Tibial artery (tissue), 4 donors: ENCODE data around the gene HMCN1.

Experiments
- DNase-seq, 2 donors: peaks; one replicate each; pipeline ENCODE4 v3.0.0-alpha.2; 2019
- H3K27ac ChIP-seq, 2 donors: fragments of 200-600 bp; sonication (generic) in 1 of 2; 1 replicate in 1 of 2; 2 replicates in 1 of 2; pipeline ENCODE4 v1.5.1; 2018 to 2019; ENCODE audit warnings: mild to moderate bottlenecking in 1 of 2
- H3K27me3 ChIP-seq, 2 donors: fragments of 200-600 bp; sonication (generic) in 1 of 2; one replicate each; pipeline versions ENCODE4 v1.5.1 to v1.6.0; 2016 to 2019
- H3K36me3 ChIP-seq, 3 donors: fragments of 200-600 bp; sonication (generic) in 2 of 3; one replicate each; pipeline ENCODE4 v1.5.1; 2016 to 2019; ENCODE audit warnings: mild to moderate bottlenecking in 2 of 3
- H3K4me1 ChIP-seq, 4 donors: fragments of 200-600 bp; sonication (generic) in 2 of 4; 1 replicate in 3 of 4; 2 replicates in 1 of 4; pipeline ENCODE4 v1.5.1; 2016 to 2019
- H3K4me3 ChIP-seq, 2 donors: fragments of 200-600 bp; sonication (generic) in 1 of 2; 1 replicate in 1 of 2; 2 replicates in 1 of 2; pipeline ENCODE4 v1.5.1; 2018 to 2019; ENCODE audit warnings: mild to moderate bottlenecking in 2 of 2
- H3K9me3 ChIP-seq, 3 donors: fragments of 200-600 bp; sonication (generic) in 1 of 3; one replicate each; pipeline ENCODE4 v1.5.1; 2016 to 2019
- intact Hi-C: fragments of 100-400 bp; cut with DNase I; formaldehyde crosslinking; loops from one replicate; pipeline ENCODE4 v1.15.0; 2023; ENCODE audit warnings: low total_unique reads
- TF ChIP-seq, protein P1 (sequence below), 2 experiments: fragments of 200-600 bp in 1 of 2; fragments of 450-650 bp in 1 of 2; IDR thresholded peaks; one replicate each; pipeline ENCODE4 v1.5.1; 2017 to 2019; ENCODE audit warnings: antibody characterized with exemption in 2 of 2, mild to moderate bottlenecking in 1 of 2, moderate library complexity in 1 of 2

HMCN1 gene

DNA sequence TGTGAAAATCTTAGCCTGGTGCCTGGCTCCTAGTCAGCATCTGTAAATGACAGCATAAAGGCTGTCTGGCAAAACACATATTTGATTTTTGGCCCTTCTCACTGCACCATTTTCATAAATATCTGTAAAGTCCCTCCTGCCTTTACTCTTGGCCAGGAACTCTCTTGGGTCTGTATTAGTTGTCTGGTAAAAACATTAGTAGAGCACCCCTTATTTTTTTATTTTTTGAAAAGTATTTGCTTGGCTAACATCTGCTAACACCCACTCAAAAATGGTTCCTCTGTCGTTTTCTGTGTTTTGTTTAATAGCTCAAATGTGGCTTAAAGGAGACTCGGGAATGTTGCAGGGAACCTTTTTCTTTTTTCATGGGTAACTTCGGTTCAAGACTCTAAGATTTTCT is 293.4 kb downstream of the HMCN1 start:
- no peak for DNase-seq
- no peaks in the 10 kb centered on the region for H3K36me3 ChIP-seq
- H3K27me3 ChIP-seq: no peaks in the 10 kb centered on the region
- intact Hi-C loops: no loop called here
- H3K27ac ChIP-seq: peak overlapping the region in 1 of 2 donors; percentile 38
- H3K4me3 ChIP-seq: no peak overlapping the region
- TF ChIP-seq, protein P1, sequence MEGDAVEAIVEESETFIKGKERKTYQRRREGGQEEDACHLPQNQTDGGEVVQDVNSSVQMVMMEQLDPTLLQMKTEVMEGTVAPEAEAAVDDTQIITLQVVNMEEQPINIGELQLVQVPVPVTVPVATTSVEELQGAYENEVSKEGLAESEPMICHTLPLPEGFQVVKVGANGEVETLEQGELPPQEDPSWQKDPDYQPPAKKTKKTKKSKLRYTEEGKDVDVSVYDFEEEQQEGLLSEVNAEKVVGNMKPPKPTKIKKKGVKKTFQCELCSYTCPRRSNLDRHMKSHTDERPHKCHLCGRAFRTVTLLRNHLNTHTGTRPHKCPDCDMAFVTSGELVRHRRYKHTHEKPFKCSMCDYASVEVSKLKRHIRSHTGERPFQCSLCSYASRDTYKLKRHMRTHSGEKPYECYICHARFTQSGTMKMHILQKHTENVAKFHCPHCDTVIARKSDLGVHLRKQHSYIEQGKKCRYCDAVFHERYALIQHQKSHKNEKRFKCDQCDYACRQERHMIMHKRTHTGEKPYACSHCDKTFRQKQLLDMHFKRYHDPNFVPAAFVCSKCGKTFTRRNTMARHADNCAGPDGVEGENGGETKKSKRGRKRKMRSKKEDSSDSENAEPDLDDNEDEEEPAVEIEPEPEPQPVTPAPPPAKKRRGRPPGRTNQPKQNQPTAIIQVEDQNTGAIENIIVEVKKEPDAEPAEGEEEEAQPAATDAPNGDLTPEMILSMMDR (IDR thresholded peaks at IDR 0.05): no peak
- peaks cover 0 to 5% (median 0%) of the 10 kb centered on the region in 4 donors for H3K4me1 ChIP-seq
- peaks cover 0 to 10% (median 9%) of the 10 kb centered on the region in 3 donors for H3K9me3 ChIP-seq

DNA sequence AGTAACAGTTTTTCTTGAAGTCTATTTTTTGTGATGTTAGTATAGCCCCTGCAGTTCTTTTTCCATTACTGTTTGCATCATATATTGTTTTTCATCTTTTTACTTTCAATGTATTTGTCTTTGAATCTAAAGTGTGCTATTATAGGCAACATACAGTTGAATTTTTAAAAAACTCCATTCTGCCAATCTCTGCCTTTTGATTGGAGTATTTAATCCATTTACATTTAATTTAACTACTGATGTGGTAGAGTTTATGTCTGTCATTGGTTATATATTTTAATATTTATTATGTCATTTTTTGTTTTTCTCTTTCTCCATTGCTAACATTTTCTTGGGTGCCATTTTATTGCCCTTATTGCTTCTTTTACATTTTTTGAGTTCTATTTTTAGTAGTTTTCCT is 296.3 kb downstream of the HMCN1 start:
- Histone ChIP-seq H3K36me3 (no peaks in the 10 kb centered on the region), H3K4me1 (peaks cover 0 to 16% (median 0%) of the 10 kb centered on the region in 4 donors), H3K27me3 (no peaks in the 10 kb centered on the region), H3K27ac (no peak overlapping the region), H3K9me3 (peaks cover 0 to 10% (median 9%) of the 10 kb centered on the region in 3 donors), H3K4me3 (no peak overlapping the region)
- intact Hi-C loops: no loop called here
- DNase-seq: no peak
- TF ChIP-seq, protein P1 (IDR thresholded peaks at IDR 0.05): no peak

DNA sequence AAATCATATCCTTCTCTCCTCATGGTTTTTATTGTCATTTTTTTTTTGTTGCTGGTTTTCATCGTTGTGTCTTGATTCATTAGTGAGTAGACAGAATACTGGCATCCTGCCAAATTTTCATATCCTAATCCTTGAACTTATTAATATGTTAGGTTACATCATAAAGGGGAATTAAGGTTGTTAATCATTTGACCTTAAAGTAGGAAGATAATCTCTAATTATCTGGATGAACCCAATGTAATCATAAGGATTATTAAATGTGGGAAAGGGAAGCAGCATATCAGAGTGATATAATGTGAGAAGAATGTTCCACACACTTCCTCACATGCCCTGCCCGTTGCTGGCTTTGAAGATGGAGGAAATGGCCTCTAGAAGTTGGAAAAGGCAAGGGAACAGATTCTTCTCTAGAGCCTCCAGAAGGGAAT is 299.7 kb downstream of the HMCN1 start:
- Histone ChIP-seq H3K9me3 (peaks cover 0 to 10% (median 9%) of the 10 kb centered on the region in 3 donors), H3K4me1 (peaks cover 0 to 10% (median 0%) of the 10 kb centered on the region in 4 donors), H3K4me3 (no peak overlapping the region), H3K27ac (peak overlapping the region in 1 of 2 donors; percentile 18), H3K27me3 (no peaks in the 10 kb centered on the region), H3K36me3 (no peaks in the 10 kb centered on the region)
- intact Hi-C loops: no loop called here
- no peak for DNase-seq
- TF ChIP-seq, protein P1 (IDR thresholded peaks at IDR 0.05): no peak

DNA sequence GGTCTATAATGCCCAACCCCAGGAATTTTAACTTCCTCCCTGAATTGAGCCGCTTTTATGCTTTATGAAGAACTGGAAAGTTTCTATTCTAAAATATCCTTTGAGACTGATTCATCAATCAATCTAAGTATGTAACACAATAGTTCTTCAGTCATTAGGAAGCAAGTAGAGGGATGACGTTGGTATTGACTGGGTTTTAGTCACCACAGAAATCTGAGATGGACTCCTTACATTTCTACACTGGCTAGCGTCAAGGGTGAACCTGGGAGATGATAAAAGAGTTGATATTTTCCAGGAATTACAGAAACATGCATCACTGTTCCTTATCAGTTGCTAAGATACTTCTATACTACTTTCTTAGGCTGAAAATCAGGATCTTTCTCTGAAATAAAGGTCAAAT is 308.0 kb downstream of the HMCN1 start:
- TF ChIP-seq, protein P1 (IDR thresholded peaks at IDR 0.05): no peak
- intact Hi-C loops: no loop called here
- H3K4me3 ChIP-seq: no peak overlapping the region
- no peak for DNase-seq
- no peaks in the 10 kb centered on the region for H3K36me3 ChIP-seq
- H3K4me1 ChIP-seq: peaks cover 0 to 11% (median 0%) of the 10 kb centered on the region in 4 donors
- H3K27me3 ChIP-seq: no peaks in the 10 kb centered on the region
- H3K27ac ChIP-seq: no peak overlapping the region
- no peaks in the 10 kb centered on the region for H3K9me3 ChIP-seq

DNA sequence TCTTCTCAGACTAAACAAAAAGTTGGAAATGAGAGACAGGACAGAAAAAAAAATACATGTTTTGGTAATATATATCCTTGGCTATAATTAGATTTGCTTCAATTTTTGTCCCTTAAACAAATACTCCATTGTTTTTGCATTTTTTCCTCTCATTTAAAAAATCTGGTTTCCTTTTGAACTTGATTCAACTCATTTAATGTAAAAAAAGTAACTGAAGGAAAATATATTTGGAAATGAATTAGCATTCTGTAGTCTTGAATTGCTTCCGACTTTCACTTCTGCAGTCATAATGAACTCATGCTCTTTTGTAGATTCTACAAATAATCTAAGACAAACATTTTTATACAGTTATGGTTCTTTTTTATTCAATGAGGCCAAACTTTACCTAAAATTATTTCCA is 309.1 kb downstream of the HMCN1 start:
- TF ChIP-seq, protein P1 (IDR thresholded peaks at IDR 0.05): no peak
- Histone ChIP-seq H3K4me1 (peaks cover 0 to 11% (median 0%) of the 10 kb centered on the region in 4 donors), H3K27me3 (no peaks in the 10 kb centered on the region), H3K36me3 (no peaks in the 10 kb centered on the region), H3K27ac (no peak overlapping the region), H3K4me3 (no peak overlapping the region), H3K9me3 (no peaks in the 10 kb centered on the region)
- DNase-seq: no peak
- intact Hi-C loops: no loop called here
